Colon (tissue), 2 donors: ENCODE data around the gene F2.

Experiments
- FAIRE-seq: peaks from 2 replicates; lab custom pipeline; 2012; peaks lifted over from hg19 to GRCh38; lab: Jason Lieb, UNC
- donor health status: control.
- donor health status: control.

The F2 gene

DNA sequence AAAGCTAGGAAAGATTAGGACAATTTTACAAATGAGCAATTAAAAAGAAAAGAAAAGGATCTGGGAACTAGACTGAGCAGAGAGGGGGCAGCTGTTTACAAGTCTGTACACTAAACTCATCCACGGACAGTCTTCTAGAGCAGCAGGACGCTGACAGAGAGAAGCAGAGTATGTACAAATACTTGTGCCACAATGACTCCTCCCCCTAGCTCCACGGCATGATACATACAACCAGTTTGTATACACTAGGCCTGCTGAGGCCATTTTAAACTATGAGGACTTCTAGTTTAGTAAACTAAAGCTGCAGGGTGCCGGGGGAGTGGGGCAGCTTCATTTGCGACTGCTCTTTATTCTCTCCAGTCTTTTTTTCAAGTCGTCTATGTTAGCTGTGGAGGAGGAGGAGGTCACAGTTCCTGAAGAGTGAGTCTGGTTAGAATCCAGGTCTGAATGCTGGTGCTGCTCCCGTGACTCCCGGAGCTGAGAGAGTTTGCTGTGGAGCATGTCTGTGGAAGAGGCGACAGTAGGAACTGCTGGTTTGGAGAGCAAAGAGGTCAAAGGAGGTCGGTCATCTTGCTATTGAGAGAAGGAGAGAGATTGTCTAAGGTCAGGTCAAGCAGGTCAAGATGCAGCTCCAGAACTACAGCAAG, 24.8 kb downstream of the F2 start:
- no peak for FAIRE-seq

DNA sequence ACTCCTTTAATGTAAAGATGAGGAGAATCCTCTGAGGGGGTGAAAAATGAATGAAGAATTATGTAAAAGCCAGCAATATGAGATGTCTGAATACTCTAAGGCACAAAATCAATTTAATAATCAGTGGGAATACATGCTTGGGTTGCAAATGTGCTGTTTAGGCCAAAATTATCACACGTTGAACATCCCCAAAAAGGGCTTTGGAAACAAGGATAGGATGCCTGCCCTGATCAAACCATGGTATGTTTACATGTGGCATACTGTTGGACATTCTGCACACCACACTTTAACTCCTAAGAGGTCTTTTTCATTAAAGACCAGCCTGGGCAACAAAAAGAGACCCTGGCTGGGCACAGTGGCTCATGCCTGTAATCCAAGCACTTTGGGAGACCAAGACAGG, 26.3 kb downstream of the F2 start:
- FAIRE-seq = no peak

DNA sequence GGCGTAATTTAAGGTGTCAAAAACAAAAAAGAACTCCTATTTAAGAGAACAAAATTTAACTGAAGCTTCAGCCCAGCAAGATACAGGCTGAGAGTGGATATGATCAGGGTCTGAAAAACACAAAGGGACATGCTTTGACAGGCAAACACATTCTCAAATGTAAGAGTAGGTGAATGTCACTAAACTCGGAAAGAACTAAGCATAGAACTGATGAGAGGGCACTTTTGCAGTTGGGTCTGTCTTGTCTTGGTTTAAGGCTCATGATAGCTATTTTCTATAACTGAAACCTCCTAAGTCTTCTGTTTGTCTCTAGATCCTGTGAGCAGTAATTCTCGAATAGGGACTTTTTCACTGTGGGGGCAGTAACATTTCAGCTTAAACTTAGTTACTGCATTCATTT, 27.0 kb downstream of the F2 start:
- FAIRE-seq = no peak

DNA sequence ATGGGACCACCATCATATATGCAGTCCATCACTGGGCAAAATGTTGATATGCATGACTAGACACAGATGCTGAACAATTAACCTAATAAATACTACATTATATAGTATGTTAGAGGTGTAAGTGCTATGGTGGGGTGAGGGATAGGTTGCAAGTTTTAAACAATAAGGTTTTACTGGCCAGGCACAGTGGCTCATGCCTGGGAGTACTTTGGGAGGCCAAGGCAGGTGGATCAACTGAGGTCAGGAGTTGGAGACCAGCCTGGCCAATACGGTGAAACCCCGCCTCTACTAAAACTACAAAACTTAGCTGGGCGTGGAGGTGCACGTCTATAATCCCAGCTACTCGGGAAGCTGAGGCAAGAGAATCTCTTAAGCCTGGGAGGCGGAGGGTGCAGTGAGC, 28.1 kb downstream of the F2 start:
- FAIRE-seq = no peak

DNA sequence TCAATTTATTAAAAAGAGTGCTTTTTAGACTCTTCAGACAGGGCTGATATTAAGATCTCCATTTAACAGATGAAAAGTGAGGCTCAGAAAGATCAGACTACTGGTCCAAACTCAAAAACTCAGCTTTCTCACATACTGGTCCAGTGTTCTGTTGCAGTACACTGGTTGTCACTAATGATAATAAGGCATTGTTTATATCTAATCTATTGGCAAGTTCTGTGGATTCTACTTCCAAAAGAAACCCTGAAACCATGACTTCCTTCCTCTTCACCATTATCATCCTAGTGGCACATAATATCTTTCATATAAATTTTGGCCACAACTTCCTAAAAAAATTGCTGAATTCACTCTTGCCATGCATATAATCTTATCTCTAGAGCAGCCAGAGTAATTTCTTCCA, 36.9 kb downstream of the F2 start:
- no peak for FAIRE-seq

DNA sequence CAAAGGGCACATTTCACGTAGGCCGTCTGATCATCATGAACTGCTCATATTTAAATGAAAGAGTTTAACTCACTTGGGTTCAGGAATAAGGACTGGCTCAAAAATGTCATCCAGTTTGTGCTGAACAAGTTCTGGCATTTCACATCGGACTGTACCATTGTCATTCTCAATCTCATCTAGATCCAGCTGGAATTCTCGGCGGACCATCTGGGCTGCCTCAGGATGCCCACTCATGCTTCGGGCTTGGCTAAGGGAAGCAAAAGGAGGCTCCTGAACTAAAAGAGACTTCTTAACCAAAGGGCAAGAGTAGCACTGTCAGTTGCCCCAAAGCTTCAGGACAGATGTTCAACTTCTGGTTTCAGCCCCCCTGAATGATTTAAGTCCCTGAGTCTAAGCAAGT, 40.2 kb downstream of the F2 start:
- no peak for FAIRE-seq

DNA sequence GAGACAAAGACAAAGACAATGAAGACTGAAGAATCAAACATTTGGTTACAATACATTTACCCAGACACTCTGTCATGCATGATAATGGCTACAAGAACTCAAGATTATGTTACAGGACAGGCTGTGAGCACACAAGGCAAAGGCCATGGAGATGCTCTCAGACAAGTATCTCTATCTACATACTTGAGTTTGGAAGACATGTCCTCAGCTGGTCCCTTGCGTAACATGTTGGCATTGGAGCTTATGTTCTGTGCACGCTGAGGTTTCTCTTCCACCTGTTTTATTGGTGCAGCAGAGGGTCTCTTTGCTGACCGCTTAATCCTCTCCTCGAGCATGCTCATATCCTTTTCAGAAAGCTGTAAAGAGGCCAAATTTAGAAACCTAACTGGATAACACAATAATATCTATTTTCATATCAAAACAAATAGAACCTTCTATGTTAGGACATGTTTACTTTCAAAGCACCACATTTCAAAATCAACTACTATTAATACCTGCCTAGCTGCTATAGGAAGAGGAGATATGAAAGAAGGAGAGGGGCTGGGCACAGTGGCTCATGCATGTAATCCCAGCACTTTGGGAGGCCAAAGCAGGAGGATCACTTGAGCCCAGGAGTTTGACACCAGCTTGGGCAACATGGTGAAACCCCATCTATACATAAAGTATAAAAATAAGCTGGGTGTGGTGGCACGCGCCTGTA, 41.6 kb downstream of the F2 start:
- no peak for FAIRE-seq

DNA sequence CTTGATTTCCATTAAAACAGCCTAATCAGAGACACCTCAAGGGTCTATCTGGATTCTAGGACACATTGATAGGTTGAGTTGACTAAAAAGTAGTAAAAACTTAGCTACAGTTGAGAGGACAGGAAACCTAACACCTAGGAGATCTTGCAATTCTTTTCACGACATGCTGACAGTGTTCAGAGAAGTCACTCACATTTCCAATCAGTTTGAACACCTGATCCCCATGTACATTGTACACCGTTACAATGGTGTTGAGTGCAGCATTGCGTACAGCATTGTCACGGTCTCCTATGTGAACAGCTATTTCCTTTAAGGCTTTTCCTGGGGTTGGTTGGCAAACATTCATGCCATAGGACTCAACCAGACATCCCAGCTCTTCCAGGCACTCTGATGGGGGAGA, 42.8 kb downstream of the F2 start:
- FAIRE-seq = no peak

DNA sequence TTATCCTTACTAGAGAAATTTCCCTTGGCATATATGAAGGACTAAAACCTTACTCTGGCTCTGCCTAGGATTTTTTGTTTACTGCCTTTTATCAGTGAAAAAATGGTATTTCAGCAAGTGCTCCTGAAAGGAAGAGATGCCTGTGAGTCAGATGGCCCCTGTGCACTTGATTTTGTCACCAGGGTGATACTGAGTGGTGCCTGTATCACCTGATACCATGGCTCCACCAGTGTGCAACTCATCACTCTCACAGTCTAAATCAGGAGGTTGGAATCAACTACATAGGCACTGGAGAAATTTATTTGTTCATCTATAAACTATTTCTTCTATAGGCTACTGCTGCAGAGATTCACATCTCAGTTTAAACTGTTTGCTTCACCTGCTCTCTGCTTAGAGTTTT, 43.2 kb downstream of the F2 start:
- no peak for FAIRE-seq

DNA sequence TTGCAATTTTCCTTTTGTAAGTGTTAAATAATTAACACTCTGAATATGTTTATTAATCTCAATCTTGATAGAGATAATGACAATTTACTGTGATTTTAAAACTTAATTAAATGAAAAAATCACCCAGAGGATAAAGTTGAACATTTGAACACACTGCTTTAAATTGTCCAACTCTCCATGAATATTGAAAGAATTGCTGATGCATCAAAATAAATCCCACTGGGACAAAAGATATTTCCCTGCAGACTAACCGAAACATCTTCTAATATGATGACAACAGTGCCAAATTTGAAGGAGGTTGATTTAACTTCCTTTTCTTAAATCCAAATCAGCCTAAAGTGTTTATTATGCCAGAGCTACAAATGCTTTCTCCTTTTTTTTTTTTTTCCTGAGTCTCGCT, 47.6 kb downstream of the F2 start:
- no peak for FAIRE-seq

DNA sequence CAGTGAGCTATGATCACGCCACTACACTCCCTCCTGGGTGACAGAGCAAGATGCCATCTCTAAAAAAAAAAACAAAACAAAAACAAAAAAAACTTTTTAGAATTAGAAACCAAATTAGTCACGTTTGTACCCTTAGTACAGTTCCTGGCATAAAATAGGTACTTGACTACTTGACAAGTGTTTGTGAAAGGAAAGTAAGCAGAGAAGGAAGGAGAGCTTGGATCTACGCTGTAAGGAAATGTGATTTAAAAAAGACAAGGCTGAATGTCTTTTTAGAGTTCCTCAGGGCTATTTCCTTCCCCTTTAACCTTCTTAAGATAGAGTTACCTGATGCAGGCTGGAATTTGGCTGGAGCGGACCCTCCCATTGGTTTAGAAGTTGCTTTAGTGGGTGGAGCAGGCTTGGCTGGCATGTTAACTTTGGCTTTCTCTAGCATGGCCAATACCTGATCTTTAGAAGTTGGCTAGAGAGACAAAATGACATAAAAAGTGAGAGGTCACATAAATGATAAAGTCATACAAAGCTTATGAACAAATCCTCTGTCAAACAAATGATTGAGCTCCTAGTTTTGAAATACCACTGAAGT, 50.7 kb downstream of the F2 start:
- FAIRE-seq = no peak

DNA sequence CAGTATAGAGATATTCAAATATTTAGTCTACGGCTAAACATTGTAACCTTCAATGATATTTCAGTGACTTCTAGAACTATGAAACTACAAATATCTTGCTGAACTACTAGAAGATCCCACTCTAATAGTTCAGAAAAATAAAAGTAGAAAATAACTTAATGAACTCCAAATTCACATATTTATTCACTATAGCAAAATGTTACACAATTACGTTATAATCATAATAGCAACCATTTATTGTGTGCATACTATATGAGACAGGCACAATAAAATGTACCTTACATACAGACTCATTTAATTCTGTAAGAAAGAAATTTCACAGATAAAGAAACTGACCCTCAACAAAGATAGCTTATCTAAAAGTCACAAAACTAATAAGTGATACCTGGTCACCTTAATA, 57.9 kb downstream of the F2 start:
- FAIRE-seq = no peak

DNA sequence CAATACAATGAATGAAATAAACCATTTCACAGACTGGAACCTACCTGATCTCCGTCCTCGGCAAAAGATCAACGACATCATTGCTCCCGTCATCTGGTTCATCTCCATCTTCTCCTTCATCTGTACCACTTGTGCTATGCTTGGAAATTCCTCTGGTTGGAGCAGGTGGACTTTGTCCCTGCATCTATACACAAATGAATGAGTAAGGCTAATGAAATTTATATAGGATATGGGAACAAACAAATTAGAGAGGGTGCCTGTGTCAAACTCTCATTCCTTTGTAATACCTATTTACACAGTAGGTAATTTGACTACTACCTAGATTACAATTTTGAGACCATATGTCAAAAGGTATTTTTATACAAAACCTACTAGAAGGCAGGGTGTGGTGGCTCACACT, 59.4 kb downstream of the F2 start:
- no peak for FAIRE-seq
